Stimulated activated memory B cell treated with anti-CD40 and anti-IgM and Interleukin-4, amounts not matched to agents 10 μg/mL and 1 μg/mL and 100 μg/mL, for 72 hours (primary cell): ENCODE results near the gene ATAD5.
"Not testable (repeated sequence)": the region's sequence is repeated elsewhere in the genome, so short reads cannot be mapped to it uniquely, and the experiment has no call there.

Experiments
- ATAC-seq: fragments of 150-1000 bp; cut with Tn5 transposase; 2 replicates; pipeline ENCODE4 v1.10.0; 2021
- H3K27ac Mint-ChIP-seq: one replicate; pipeline ENCODE4 v1.8.0; 2022; ENCODE audit warnings: mild to moderate bottlenecking, mixed read lengths
- H3K27me3 Mint-ChIP-seq: one replicate; pipeline ENCODE4 v1.8.0; 2022; ENCODE audit warnings: mixed read lengths
- H3K36me3 Mint-ChIP-seq: one replicate; pipeline ENCODE4 v1.8.0; 2022; ENCODE audit warnings: mixed read lengths
- H3K4me1 Mint-ChIP-seq: one replicate; pipeline ENCODE4 v1.8.0; 2022; ENCODE audit warnings: mixed read lengths
- H3K4me3 Mint-ChIP-seq: one replicate; pipeline ENCODE4 v1.8.0; 2022; ENCODE audit warnings: mild to moderate bottlenecking, moderate library complexity, mixed read lengths
- H3K9me3 Mint-ChIP-seq: one replicate; pipeline ENCODE4 v1.8.0; 2022; ENCODE audit warnings: mixed read lengths

ATAD5 gene

DNA sequence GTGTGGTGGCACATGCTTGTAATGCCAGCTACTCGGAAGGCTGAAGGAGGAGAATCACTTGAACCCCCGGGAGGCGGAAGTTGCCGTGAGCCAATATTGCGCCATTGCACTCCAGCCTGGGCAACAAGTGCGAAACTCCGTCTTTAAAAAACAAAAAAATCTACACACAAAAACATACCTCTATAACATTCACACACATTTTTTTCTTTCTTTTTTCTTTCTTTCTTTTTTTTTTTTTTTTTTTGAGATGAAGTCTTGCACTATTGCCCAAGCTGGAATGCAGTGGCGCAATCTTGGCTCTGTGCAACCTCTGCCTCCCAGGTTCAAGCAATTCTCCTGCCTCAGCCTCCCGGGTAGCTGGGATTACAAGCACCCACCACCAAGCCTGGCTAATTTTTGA, 16.9 kb upstream of the ATAD5 start:
- not testable (repeated sequence) for H3K9me3 Mint-ChIP-seq, ATAC-seq, H3K27me3 Mint-ChIP-seq, H3K4me3 Mint-ChIP-seq, H3K36me3 Mint-ChIP-seq
- Mint-ChIP-seq H3K4me1 (peaks cover 53% of the 10 kb centered on the region), H3K27ac (peak overlapping the region; percentile 58)

GRCh38 chr17:30816165-30816564, 15.6 kb upstream of the ATAD5 start:
- Mint-ChIP-seq H3K27ac (peak overlapping the region; percentile 51), H3K27me3 (no peaks in the 10 kb centered on the region), H3K4me3 (no peak overlapping the region), H3K4me1 (peaks cover 54% of the 10 kb centered on the region), H3K36me3 (peaks cover 8% of the 10 kb centered on the region), H3K9me3 (no peaks in the 10 kb centered on the region)
- ATAC-seq: no peak

DNA sequence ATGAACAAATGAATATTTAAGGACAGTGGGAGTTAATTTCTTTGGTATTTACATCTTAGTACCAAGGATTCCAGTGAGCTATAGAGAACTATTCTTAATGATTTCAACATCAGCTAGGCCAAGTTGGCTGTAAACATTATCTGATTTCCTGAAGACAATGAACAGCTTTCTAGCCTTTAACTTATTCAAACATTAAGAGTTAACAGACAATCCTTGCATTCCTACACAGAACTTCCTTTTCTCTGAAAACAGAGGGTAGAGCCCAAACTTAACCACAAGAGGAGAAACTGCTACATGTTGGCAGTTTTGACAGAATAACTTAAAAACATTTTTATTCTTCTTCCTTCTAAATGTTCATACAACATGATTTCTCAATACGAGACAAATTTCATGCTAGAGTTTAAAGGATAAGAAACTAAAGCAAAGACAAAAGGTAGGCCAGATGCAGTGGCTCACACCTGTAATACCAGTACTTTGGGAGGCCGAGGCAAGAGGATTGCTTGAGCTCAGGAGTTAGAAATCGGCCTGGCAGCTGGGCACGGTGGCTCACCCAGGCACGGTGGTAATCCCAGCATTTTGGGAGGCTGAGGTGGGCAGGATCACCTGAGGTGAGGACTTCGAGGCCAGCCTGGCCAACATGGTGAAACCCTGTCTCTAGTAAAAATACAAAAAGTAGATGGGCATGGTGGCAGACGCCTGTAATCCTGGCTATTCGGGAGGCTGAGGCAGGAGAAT, 11.6 kb upstream of the ATAD5 start:
- Mint-ChIP-seq H3K4me3 (peak overlapping the region; percentile 50), H3K36me3 (peaks cover 8% of the 10 kb centered on the region), H3K27me3 (no peaks in the 10 kb centered on the region), H3K4me1 (peaks cover 67% of the 10 kb centered on the region), H3K27ac (peak overlapping the region; percentile 80), H3K9me3 (no peaks in the 10 kb centered on the region)
- no peak for ATAC-seq

DNA sequence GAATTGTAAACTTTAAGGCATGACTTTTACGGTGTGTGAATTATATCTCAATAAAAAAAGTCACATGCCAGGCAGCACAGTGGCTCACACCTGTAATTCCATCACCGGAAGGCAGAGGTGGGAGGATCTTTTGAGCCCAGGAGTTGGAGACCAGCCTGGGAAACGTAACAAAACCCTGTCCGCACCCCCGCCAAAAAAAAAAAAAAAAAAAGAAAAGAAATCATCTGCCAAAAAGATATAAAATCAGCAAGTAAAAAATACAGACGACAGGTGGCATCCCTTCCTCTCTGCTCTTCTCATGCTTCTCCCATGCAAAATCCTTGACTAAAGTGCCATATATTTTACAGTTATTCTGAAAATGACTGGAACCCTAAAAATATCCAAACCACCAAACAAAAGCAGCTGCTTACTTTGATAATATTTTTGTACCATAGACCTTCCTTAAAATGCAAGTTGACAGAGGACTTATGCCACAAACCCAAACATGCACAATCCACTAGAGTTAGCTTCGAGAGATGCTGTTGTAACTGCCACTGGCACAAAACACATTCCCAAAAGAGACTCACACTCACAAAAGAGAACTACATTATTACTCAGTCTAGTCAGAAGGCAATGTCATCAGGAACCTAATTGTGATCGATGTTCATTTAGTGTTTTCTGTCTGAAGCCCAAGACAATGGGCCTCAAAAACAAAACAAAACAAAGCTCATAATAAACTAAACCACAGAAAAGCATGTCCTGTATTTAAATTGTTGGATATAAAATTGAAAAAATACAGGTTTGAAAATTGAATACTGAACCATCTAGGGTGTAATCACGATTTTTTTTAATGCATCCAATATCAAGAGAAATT, 9.7 kb upstream of the ATAD5 start:
- peak overlapping the region; percentile 96 for H3K4me3 Mint-ChIP-seq
- no peak for ATAC-seq
- peaks cover 8% of the 10 kb centered on the region for H3K36me3 Mint-ChIP-seq
- H3K27ac Mint-ChIP-seq: peak overlapping the region; percentile 80
- no peaks in the 10 kb centered on the region for H3K9me3 Mint-ChIP-seq
- H3K4me1 Mint-ChIP-seq: peaks cover 61% of the 10 kb centered on the region
- no peaks in the 10 kb centered on the region for H3K27me3 Mint-ChIP-seq

DNA sequence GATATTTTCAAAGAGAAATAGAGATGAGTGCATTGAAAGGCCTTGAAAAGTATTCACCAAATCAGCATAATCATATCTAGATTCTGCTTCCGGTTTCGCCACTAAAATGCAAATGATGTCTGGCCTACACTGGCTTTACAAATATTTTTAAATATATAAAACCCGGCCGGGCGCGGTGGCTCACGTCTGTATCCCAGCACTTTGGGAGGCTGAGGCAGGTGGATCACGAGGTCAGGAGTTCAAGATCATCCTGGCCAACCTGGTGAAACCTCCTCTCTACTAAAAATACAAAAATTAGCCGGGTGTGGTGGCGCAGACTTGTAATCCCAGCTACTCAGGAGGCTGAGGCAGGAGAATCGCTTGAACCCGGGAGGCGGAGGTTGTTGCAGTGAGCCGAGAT, 8.8 kb upstream of the ATAD5 start:
- peak overlapping the region; percentile 96 for H3K4me3 Mint-ChIP-seq
- not testable (repeated sequence) for H3K9me3 Mint-ChIP-seq, H3K27me3 Mint-ChIP-seq, ATAC-seq, H3K36me3 Mint-ChIP-seq
- peaks cover 61% of the 10 kb centered on the region for H3K4me1 Mint-ChIP-seq
- H3K27ac Mint-ChIP-seq: peak overlapping the region; percentile 80

DNA sequence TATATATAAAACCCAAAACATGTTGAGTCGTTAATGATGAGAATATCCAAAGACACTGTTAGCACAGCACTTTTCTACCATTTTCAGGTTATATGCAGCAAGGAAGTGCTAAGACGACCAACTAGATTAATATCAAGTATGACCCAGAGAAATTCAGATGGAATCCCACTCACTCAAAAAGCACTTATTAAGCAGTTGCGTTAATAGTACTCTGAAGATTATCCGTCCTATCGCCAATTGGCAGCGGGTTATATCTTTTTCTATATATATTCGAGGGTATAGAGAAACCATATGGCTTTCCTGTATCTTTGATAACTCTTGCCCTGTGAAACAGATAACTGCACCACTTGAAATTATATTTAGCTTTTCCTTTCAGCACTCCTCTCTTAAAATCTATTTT, 8.3 kb upstream of the ATAD5 start:
- H3K36me3 Mint-ChIP-seq: peaks cover 8% of the 10 kb centered on the region
- no peaks in the 10 kb centered on the region for H3K9me3 Mint-ChIP-seq
- H3K27ac Mint-ChIP-seq: peak overlapping the region; percentile 80
- no peaks in the 10 kb centered on the region for H3K27me3 Mint-ChIP-seq
- H3K4me1 Mint-ChIP-seq: peaks cover 58% of the 10 kb centered on the region
- ATAC-seq: no peak
- H3K4me3 Mint-ChIP-seq: peak overlapping the region; percentile 96

- peak; percentile 18 for ATAC-seq
- H3K27ac Mint-ChIP-seq: peak overlapping the region; percentile 80
- no peaks in the 10 kb centered on the region for H3K9me3 Mint-ChIP-seq
- peaks cover 53% of the 10 kb centered on the region for H3K4me1 Mint-ChIP-seq
- H3K4me3 Mint-ChIP-seq: peak overlapping the region; percentile 96
- H3K36me3 Mint-ChIP-seq: peaks cover 2% of the 10 kb centered on the region
- H3K27me3 Mint-ChIP-seq: no peaks in the 10 kb centered on the region
Observed at GRCh38 chr17:30824002-30824355, 7.8 kb upstream of the ATAD5 start.

GRCh38 chr17:30824356-30825145, 7.2 kb upstream of the ATAD5 start, which contains the start of gene CRLF3:
Gene CRLF3, minus strand, starts transcription at chr17:30824692. Its CDS starts 41 bp downstream, at chr17:30824651.
- H3K27me3 Mint-ChIP-seq: no peaks in the 10 kb centered on the region
- H3K4me3 Mint-ChIP-seq: peak within 1 kb of the TSS; percentile 96
- peak; percentile 99 for ATAC-seq
- H3K27ac Mint-ChIP-seq: peak within 1 kb of the TSS; percentile 80
- H3K4me1 Mint-ChIP-seq: peaks cover 47% of the 10 kb centered on the region
- no peaks in the 10 kb centered on the region for H3K9me3 Mint-ChIP-seq
- no peaks in the 10 kb centered on the region for H3K36me3 Mint-ChIP-seq

DNA sequence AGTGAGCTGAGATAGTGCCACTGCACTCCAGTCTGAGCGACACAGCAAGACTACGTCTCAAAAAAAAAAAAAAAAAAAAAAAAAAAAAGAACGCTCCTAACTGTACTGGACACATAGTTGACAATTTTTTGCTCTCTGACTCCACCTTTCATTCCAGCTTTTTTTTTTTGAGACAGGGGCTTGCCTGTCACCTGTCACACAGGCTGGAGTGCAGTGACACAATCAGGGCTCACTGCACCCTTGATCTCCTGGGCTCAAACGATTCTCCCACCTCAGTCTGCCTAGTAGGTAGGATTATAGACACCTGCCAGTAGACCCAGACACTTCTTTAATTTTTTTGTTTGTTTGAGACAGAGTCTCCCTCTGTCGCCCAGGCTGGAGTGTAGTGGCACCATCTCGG, 4.7 kb upstream of the ATAD5 start:
- no peaks in the 10 kb centered on the region for H3K27me3 Mint-ChIP-seq
- H3K36me3 Mint-ChIP-seq: no peaks in the 10 kb centered on the region
- H3K27ac Mint-ChIP-seq: no peak overlapping the region
- H3K4me1 Mint-ChIP-seq: peaks cover 34% of the 10 kb centered on the region
- no peak overlapping the region for H3K4me3 Mint-ChIP-seq
- H3K9me3 Mint-ChIP-seq: no peaks in the 10 kb centered on the region
- no peak for ATAC-seq

DNA sequence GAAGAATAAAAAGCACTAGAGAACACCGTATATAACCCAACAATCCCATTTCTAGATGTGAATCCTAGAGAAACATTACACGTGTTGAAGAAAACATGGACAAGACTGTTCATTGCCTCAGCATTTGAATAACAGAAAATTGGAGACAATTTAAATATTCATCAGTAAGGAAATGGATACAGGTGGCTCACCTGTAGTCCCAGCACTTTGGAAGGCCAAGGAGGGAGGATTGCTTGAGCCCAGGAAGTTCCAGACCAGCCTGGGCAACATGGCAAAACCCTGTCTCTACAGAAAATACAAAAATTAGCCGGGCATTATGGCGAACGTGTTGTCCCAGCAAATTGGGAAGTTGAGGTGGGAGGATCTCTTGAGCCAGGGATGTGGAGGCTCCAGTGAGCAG, 2.7 kb upstream of the ATAD5 start:
- peaks cover 31% of the 10 kb centered on the region for H3K4me1 Mint-ChIP-seq
- no peak for ATAC-seq
- H3K36me3 Mint-ChIP-seq: no peaks in the 10 kb centered on the region
- H3K27ac Mint-ChIP-seq: no peak overlapping the region
- H3K27me3 Mint-ChIP-seq: no peaks in the 10 kb centered on the region
- no peaks in the 10 kb centered on the region for H3K9me3 Mint-ChIP-seq
- H3K4me3 Mint-ChIP-seq: no peak overlapping the region

DNA sequence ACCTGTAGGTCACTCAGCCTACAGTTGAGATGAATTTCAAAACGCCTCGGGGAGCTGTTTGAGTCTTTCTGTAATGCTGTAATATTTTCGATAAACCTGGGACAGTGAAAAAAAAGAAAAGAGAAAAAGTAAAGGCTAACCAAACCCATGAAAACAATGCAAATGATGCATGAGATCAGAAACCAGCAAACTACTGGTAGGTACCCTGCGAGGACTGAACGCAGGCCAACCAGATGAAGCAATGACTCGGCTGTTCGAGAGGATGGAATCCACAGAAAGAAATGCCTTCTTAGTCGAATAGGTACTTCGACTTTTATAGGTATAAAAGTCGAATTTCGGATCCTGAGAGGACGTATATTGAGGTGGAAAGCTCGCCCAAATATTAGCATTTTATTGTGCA, 509 bp upstream of the ATAD5 start:
- peak; percentile 67 for ATAC-seq
- H3K27ac Mint-ChIP-seq: peak overlapping the region; percentile 97

DNA sequence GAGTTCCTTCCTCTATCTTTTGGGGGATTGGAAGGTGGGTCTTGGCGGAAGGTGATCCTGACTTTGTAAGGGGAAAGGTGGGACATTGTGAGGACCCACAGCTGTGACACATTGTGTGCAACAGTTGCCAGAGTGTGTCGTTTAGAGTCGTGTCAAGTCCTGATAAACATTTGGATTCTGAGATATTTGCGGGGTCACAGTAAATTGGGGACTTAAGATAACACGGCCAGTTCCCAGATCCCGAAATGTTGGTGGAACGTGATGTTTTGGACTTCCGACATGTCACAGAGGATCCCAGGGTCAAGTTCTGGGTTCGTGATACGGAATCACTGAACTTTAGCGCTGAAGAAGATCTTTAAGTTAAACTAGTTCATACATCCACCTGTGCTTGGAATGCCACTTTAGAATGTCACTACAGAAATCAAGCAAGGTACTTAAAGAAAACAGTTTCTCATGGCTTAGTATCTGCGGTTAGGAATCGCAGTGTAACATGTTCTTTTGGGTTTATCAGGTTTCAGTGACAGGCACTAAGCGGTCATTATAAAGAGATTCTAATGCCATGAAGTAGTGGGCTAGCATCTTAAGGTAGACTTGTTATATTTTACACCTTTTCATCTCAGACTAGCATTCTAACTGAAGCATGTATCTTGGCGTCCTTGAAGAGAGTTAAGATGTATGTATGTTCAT, 815 bp downstream of the ATAD5 start:
- H3K4me1 Mint-ChIP-seq: peaks cover 24% of the 10 kb centered on the region
- ATAC-seq: no peak
- no peaks in the 10 kb centered on the region for H3K27me3 Mint-ChIP-seq
- no peaks in the 10 kb centered on the region for H3K9me3 Mint-ChIP-seq
- H3K4me3 Mint-ChIP-seq: peak overlapping the region; percentile 99
- peak overlapping the region; percentile 97 for H3K27ac Mint-ChIP-seq
- H3K36me3 Mint-ChIP-seq: no peaks in the 10 kb centered on the region

More for the DNA sequence above, 509 bp upstream of the ATAD5 start:
- Mint-ChIP-seq H3K27me3 (no peaks in the 10 kb centered on the region), H3K4me3 (peak overlapping the region; percentile 99), H3K4me1 (peaks cover 24% of the 10 kb centered on the region), H3K9me3 (no peaks in the 10 kb centered on the region), H3K36me3 (no peaks in the 10 kb centered on the region)

DNA sequence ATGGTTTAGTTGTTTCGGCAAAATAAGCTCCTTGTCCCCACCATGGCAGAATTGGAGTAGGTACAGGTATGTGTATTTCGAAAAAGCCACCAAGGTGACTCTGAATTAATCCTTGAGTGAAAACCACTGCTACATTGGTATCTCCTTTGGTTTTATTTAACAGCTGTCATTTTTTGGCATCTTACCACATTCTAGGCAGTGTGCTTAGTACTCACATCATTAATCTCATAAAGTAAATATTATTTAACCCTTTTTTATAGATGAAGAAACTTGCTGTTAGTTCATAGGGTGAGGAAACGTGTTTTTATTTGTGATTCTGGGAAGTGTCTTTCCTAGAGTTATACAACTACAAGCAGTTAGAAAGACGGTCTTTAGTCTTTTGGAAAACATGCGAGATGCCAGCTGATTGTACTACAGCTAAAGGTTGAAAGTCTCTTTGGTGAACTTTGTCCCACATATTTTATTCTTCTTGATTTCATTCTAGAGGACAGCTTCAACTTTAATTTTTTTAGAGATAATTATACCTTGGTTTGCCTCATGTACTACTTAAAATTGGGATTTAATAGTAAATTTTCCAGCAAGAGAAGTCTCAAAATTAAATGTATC, 6.5 kb downstream of the ATAD5 start:
- no peak overlapping the region for H3K27ac Mint-ChIP-seq
- no peaks in the 10 kb centered on the region for H3K27me3 Mint-ChIP-seq
- no peaks in the 10 kb centered on the region for H3K9me3 Mint-ChIP-seq
- ATAC-seq: no peak
- no peaks in the 10 kb centered on the region for H3K4me1 Mint-ChIP-seq
- H3K4me3 Mint-ChIP-seq: no peak overlapping the region
- H3K36me3 Mint-ChIP-seq: peaks cover 17% of the 10 kb centered on the region

- Mint-ChIP-seq H3K27me3 (no peaks in the 10 kb centered on the region), H3K9me3 (no peaks in the 10 kb centered on the region), H3K4me1 (no peaks in the 10 kb centered on the region), H3K36me3 (peaks cover 22% of the 10 kb centered on the region), H3K4me3 (no peak overlapping the region), H3K27ac (peak overlapping the region; percentile 46)
- no peak for ATAC-seq
Observed at GRCh38 chr17:30840771-30841170, 9.0 kb downstream of the ATAD5 start.
